ENCODE data around the gene LIMCH1.

GRCh38 chr4:41625531-41625930 lies 87.6 kb downstream of the LIMCH1 start:
- TF ChIP-seq, protein P1, sequence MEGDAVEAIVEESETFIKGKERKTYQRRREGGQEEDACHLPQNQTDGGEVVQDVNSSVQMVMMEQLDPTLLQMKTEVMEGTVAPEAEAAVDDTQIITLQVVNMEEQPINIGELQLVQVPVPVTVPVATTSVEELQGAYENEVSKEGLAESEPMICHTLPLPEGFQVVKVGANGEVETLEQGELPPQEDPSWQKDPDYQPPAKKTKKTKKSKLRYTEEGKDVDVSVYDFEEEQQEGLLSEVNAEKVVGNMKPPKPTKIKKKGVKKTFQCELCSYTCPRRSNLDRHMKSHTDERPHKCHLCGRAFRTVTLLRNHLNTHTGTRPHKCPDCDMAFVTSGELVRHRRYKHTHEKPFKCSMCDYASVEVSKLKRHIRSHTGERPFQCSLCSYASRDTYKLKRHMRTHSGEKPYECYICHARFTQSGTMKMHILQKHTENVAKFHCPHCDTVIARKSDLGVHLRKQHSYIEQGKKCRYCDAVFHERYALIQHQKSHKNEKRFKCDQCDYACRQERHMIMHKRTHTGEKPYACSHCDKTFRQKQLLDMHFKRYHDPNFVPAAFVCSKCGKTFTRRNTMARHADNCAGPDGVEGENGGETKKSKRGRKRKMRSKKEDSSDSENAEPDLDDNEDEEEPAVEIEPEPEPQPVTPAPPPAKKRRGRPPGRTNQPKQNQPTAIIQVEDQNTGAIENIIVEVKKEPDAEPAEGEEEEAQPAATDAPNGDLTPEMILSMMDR (conservative IDR thresholded peaks at IDR 0.05; ENCODE audit: low read length), result no peak
- TF ChIP-seq EZH2phosphoT487 (IDR thresholded peaks at IDR 0.05; ENCODE audit: borderline replicate concordance), result no peak

All from Loucy (cell line).